Measurements from ENCODE around the gene KNSTRN. TPM values are rescaled to one million over a fixed set of nuclear protein-coding genes. Genes with fewer than 3 reads are reported as not detected.

KNSTRN gene
- total RNA-seq, 2 experiments from 2014 or later, result 2.8 to 3.0 TPM

DNA sequence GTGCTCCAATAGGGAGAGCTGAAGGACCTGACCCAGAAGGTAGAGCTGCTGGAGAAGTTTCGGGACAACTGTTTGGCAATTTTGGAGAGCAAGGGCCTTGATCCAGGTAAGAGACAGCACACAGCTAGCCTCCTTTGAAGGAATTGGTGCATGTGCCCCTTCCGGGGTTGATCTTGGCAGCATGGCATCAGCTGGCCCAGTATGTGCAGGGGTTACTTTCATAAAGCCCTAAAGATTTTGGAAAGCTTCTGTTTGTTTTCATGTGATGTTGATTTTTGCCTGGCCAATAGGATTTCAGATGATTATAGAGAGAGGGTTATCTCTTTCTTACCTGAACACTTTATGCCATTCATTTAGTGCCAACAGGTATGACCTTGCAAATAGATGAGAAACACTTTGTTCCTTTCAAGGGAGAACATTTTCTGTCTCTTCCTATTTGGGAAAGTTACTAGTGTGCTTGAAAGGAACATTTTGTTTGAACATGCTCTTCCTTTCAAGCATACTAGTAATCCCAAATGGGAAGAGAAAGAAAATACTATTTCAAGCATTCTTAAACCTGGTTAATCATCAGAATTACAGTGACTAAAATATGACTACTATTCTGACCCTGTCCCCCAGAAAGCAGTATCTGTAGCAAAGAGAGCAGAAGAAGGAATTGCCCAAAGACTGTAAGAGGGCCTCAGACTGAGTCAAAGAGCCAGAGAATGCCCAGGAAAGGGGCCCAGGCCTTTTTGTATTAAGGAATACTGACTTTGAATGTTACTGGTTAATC lies 7.5 kb downstream of the KNSTRN start:
- H3K36me3 Mint-ChIP-seq (ENCODE audit: low read depth), result peaks cover 63% of the 10 kb centered on the region
- H3K4me1 Mint-ChIP-seq (ENCODE audit: low read depth), result no peaks in the 10 kb centered on the region

DNA sequence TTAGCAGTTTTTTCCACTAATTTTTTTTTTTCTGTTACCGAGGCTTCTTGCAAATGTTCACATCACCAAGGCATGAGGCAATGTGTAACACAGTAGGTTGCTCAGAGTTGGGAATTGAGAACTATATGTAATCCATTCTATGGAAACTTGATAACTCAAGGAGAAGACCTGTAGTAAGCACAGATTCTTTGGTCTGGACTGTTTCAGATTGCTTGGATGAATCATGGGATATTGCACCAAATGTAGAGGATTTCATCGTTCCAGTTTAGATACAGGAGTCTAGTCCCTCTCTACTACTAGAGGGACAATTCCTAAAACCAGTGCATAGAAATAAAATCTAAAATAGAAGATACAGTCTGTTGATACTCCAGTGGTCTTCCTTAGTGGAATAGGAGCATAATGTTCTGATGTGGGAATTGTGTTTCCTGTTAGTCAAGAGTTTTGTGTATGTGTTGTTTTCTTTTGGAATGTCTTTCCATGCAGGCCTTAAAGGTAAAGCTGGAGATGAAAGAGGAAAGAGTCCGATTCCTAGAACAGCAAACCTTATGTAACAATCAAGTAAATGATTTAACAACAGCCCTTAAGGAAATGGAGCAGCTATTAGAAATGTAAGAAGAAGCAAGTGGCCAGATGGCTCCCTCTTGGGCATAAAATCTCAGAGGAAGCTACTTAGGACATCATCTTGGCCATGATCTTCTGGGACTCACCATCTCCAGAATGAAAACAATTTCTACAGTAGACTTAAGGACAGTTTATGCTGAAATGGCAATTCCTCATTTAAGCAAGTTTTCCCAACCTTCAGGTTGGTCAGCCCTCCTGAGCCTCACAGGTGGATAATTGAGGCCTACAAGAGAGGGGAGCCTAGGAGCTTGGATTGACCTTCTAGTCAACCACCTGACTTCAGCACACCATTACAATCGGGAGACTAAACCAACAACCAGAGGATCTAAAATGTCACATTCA lies 10.7 kb downstream of the KNSTRN start:
- H3K27ac Mint-ChIP-seq, result no peak overlapping the region
- H3K4me1 Mint-ChIP-seq (ENCODE audit: low read depth), result peaks cover 8% of the 10 kb centered on the region
- TF ChIP-seq, protein P1, sequence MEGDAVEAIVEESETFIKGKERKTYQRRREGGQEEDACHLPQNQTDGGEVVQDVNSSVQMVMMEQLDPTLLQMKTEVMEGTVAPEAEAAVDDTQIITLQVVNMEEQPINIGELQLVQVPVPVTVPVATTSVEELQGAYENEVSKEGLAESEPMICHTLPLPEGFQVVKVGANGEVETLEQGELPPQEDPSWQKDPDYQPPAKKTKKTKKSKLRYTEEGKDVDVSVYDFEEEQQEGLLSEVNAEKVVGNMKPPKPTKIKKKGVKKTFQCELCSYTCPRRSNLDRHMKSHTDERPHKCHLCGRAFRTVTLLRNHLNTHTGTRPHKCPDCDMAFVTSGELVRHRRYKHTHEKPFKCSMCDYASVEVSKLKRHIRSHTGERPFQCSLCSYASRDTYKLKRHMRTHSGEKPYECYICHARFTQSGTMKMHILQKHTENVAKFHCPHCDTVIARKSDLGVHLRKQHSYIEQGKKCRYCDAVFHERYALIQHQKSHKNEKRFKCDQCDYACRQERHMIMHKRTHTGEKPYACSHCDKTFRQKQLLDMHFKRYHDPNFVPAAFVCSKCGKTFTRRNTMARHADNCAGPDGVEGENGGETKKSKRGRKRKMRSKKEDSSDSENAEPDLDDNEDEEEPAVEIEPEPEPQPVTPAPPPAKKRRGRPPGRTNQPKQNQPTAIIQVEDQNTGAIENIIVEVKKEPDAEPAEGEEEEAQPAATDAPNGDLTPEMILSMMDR (IDR thresholded peaks at IDR 0.05), result no peak
- no peaks in the 10 kb centered on the region for H3K9me3 Mint-ChIP-seq
- CTCF ChIA-PET, result no interaction called here
- peaks cover 51% of the 10 kb centered on the region for H3K36me3 Mint-ChIP-seq (ENCODE audit: low read depth)
- no peaks in the 10 kb centered on the region for H3K9me3 ChIP-seq (ENCODE audit: control insufficient read depth in 1 of 2, insufficient read depth in 1 of 2, low read length in 2 of 2)
- H3K4me3 Mint-ChIP-seq, result no peak overlapping the region
- no peak overlapping the region for H3K27ac ChIP-seq (ENCODE audit: low read depth in 1 of 2, low read length in 2 of 2)
- no peak for DNase-seq
- intact Hi-C loops (cut with DNase I, micrococcal nuclease), result no loop called here
- no peak for ATAC-seq (ENCODE audit: poor library complexity)
- no peak overlapping the region for H3K4me3 ChIP-seq (ENCODE audit: low read length)
- H3K27me3 ChIP-seq (ENCODE audit: control insufficient read depth in 1 of 2, insufficient read depth in 2 of 2, low read length in 2 of 2), result no peaks in the 10 kb centered on the region
- POLR2A ChIA-PET, result interaction anchor here (0.8 to 2.0 kb wide), 2 partner anchors 13 kb away, joined by 3 to 8 read pairs; partner anchors contain the start of gene IVD
- H3K27me3 Mint-ChIP-seq, result no peaks in the 10 kb centered on the region
- peaks cover 5% of the 10 kb centered on the region for H3K4me1 ChIP-seq (ENCODE audit: insufficient read depth, low read length)
- H3K36me3 ChIP-seq (ENCODE audit: insufficient read depth, low read length), result peaks cover 22% of the 10 kb centered on the region

More for the DNA sequence above, 7.5 kb downstream of the KNSTRN start:
- Histone ChIP-seq H3K27ac (ENCODE audit: low read depth in 1 of 2, low read length in 2 of 2) (no peak overlapping the region), H3K36me3 (ENCODE audit: insufficient read depth, low read length) (peaks cover 35% of the 10 kb centered on the region), H3K27me3 (ENCODE audit: control insufficient read depth in 1 of 2, insufficient read depth in 2 of 2, low read length in 2 of 2) (no peaks in the 10 kb centered on the region), H3K4me3 (ENCODE audit: low read length) (no peak overlapping the region), H3K4me1 (ENCODE audit: insufficient read depth, low read length) (no peaks in the 10 kb centered on the region), H3K9me3 (ENCODE audit: control insufficient read depth in 1 of 2, insufficient read depth in 1 of 2, low read length in 2 of 2) (no peaks in the 10 kb centered on the region)
- H3K9me3 Mint-ChIP-seq, result no peaks in the 10 kb centered on the region
- intact Hi-C loops (cut with DNase I, micrococcal nuclease), result loop anchor here in 1 of 2 experiments (10.0 kb wide), 1 partner anchor 605 kb away; the partner anchor contains the start of gene FSIP1
- no peak overlapping the region for H3K4me3 Mint-ChIP-seq
- ATAC-seq (ENCODE audit: poor library complexity), result no peak
- CTCF ChIA-PET, result no interaction called here
- H3K27me3 Mint-ChIP-seq, result no peaks in the 10 kb centered on the region
- TF ChIP-seq, protein P1 (IDR thresholded peaks at IDR 0.05), result no peak
- no peak overlapping the region for H3K27ac Mint-ChIP-seq
- POLR2A ChIA-PET, result no interaction called here
- DNase-seq, result no peak

DNA sequence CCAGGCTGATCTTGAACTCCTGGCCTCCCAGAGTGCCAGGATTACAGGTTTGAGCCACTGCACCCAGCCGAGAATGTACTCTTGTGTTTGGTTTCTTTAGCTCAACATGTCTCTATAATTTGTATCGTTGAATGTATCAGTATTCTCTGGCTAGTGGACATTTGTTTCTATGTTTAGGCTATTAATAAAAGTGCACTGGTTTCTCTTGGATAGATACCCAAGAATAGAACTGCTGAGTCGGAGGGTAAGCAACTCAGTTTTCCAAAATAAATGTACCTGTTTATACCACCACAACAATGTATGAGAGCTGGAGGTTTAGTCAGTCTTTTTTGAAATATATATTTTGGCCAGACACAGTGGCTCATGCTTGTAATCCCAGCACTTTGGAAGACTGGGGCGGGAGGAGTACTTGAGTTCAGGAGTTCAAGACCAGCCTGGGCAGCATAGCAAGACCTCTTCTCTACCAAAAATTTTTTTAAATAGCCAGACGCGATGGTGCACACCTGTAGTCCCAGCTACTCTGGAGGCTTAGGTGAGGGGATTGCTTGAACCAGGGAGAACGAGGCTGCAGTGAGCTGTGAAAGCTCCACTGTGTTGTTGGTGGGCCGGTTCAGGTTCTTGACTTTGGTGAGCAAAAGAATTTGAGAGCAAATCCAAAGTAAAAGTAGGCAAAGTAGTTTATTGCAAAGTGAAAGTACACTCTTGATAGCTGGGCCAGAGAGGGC lies 15.3 kb downstream of the KNSTRN start:
- POLR2A ChIA-PET, result interaction anchor here (1.5 to 2.6 kb wide), 3 partner anchors 8 to 29 kb away, joined by 3 to 11 read pairs (median 9); partner anchors contain the start of genes IVD and KNSTRN
- Mint-ChIP-seq H3K27ac (peak overlapping the region; percentile 31), H3K27me3 (no peaks in the 10 kb centered on the region), H3K36me3 (ENCODE audit: low read depth) (peaks cover 17% of the 10 kb centered on the region), H3K9me3 (no peaks in the 10 kb centered on the region), H3K4me3 (peak overlapping the region; percentile 47), H3K4me1 (ENCODE audit: low read depth) (peaks cover 18% of the 10 kb centered on the region)
- CTCF ChIA-PET, result interaction anchor here (0.6 kb wide), 1 partner anchor 303 kb away, joined by 3 read pairs; no protein-coding TSS in a partner anchor
- intact Hi-C loops (cut with DNase I, micrococcal nuclease), result no loop called here
- no peak overlapping the region for H3K27ac ChIP-seq (ENCODE audit: low read depth in 1 of 2, low read length in 2 of 2)
- H3K36me3 ChIP-seq (ENCODE audit: insufficient read depth, low read length), result peaks cover 10% of the 10 kb centered on the region
- H3K27me3 ChIP-seq (ENCODE audit: control insufficient read depth in 1 of 2, insufficient read depth in 2 of 2, low read length in 2 of 2), result no peaks in the 10 kb centered on the region
- ATAC-seq (ENCODE audit: poor library complexity), result no peak
- TF ChIP-seq, protein P1 (IDR thresholded peaks at IDR 0.05), result no peak
- peaks cover 9% of the 10 kb centered on the region for H3K4me1 ChIP-seq (ENCODE audit: insufficient read depth, low read length)
- H3K9me3 ChIP-seq (ENCODE audit: control insufficient read depth in 1 of 2, insufficient read depth in 1 of 2, low read length in 2 of 2), result no peaks in the 10 kb centered on the region
- DNase-seq, result no peak
- no peak overlapping the region for H3K4me3 ChIP-seq (ENCODE audit: low read length)
